ENCODE measurements around the gene ARL6IP1. TPM values are rescaled to one million over a fixed set of nuclear protein-coding genes. Genes with fewer than 3 reads are reported as not detected.

Gene ARL6IP1
- total and polyA plus RNA-seq, 4 donors = 99.0 to 260 (median 184) TPM

- Histone ChIP-seq H3K9ac (ENCODE audit: low read depth in 1 of 2, low read length in 2 of 2) (no peak overlapping the region), H3K27ac (ENCODE audit: low read depth in 1 of 2, low read length in 2 of 2) (no peak overlapping the region), H3K4me3 (ENCODE audit: low read depth in 1 of 3, low read length in 3 of 3) (no peak overlapping the region), H3K4me1 (ENCODE audit: control insufficient read depth in 4 of 4, insufficient read depth in 4 of 4, low read length in 3 of 4) (no peaks in the 10 kb centered on the region), H3K9me3 (ENCODE audit: control insufficient read depth in 4 of 4, low read length in 3 of 4) (no peaks in the 10 kb centered on the region), H3K27me3 (ENCODE audit: control insufficient read depth in 4 of 4, insufficient read depth in 4 of 4, low read length in 3 of 4) (no peaks in the 10 kb centered on the region), H3K36me3 (ENCODE audit: control insufficient read depth in 4 of 4, insufficient read depth in 3 of 4, low read depth in 1 of 4, low read length in 3 of 4) (peaks cover 16 to 96% (median 84%) of the 10 kb centered on the region in 4 donors)
- no peak for DNase-seq (ENCODE audit: low spot score)
- no peak for TF ChIP-seq JUND (IDR thresholded peaks at IDR 0.05)
- TF ChIP-seq NR2F2 (IDR thresholded peaks at IDR 0.05) = no peak
- no peak for TF ChIP-seq EGR1 (IDR thresholded peaks at IDR 0.05; ENCODE audit: low read depth in 2 of 2)
- TF ChIP-seq RXRA (IDR thresholded peaks at IDR 0.05) = no peak
- 91% methylated on average over 9 of the region's 9 CpGs for WGBS
These were observed 32.6 kb upstream of the ARL6IP1 start for GRCh38 chr16:18833707-18834505.

- Histone ChIP-seq H3K9ac (ENCODE audit: low read depth in 1 of 2, low read length in 2 of 2) (no peak overlapping the region), H3K4me3 (ENCODE audit: low read depth in 1 of 3, low read length in 3 of 3) (no peak overlapping the region), H3K27me3 (ENCODE audit: control insufficient read depth in 4 of 4, insufficient read depth in 4 of 4, low read length in 3 of 4) (no peaks in the 10 kb centered on the region), H3K36me3 (ENCODE audit: control insufficient read depth in 4 of 4, insufficient read depth in 3 of 4, low read depth in 1 of 4, low read length in 3 of 4) (peaks cover 16 to 94% (median 77%) of the 10 kb centered on the region in 4 donors), H3K4me1 (ENCODE audit: control insufficient read depth in 4 of 4, insufficient read depth in 4 of 4, low read length in 3 of 4) (peaks cover 0 to 3% (median 0%) of the 10 kb centered on the region in 4 donors), H3K9me3 (ENCODE audit: control insufficient read depth in 4 of 4, low read length in 3 of 4) (no peaks in the 10 kb centered on the region), H3K27ac (ENCODE audit: low read depth in 1 of 2, low read length in 2 of 2) (no peak overlapping the region)
- DNase-seq (ENCODE audit: low spot score) = no peak
- 96% methylated on average over 8 of the region's 8 CpGs for WGBS
- no peak for TF ChIP-seq MAX (IDR thresholded peaks at IDR 0.05)
- no peak for TF ChIP-seq HNF4A (conservative IDR thresholded peaks at IDR 0.05)
- TF ChIP-seq HNF4G (IDR thresholded peaks at IDR 0.05) = no peak
- no peak for TF ChIP-seq FOXA2 (IDR thresholded peaks at IDR 0.05)
- no peak for TF ChIP-seq RAD21 (IDR thresholded peaks at IDR 0.05)
- TF ChIP-seq YY1 (IDR thresholded peaks at IDR 0.05) = no peak
- no peak for TF ChIP-seq EGR1 (IDR thresholded peaks at IDR 0.05; ENCODE audit: low read depth in 2 of 2)
These were observed 31.3 kb upstream of the ARL6IP1 start for GRCh38 chr16:18832613-18833012.

GRCh38 chr16:18832006-18832405, 30.7 kb upstream of the ARL6IP1 start:
- TF ChIP-seq NR2F2 (IDR thresholded peaks at IDR 0.05) (no peak), MAX (IDR thresholded peaks at IDR 0.05) (no peak), TAF1 (conservative IDR thresholded peaks at IDR 0.05) (no peak), HNF4G (IDR thresholded peaks at IDR 0.05) (no peak), FOXA2 (IDR thresholded peaks at IDR 0.05) (no peak), HNF4A (conservative IDR thresholded peaks at IDR 0.05) (no peak)
- no peaks in the 10 kb centered on the region for H3K9me3 ChIP-seq (ENCODE audit: control insufficient read depth in 4 of 4, low read length in 3 of 4)
- WGBS = 92% methylated on average over 2 of the region's 2 CpGs
- no peak for DNase-seq (ENCODE audit: low spot score)
- H3K4me1 ChIP-seq (ENCODE audit: control insufficient read depth in 4 of 4, insufficient read depth in 4 of 4, low read length in 3 of 4) = peaks cover 0 to 3% (median 0%) of the 10 kb centered on the region in 4 donors
- H3K4me3 ChIP-seq (ENCODE audit: low read depth in 1 of 3, low read length in 3 of 3) = no peak overlapping the region
- H3K9ac ChIP-seq (ENCODE audit: low read depth in 1 of 2, low read length in 2 of 2) = no peak overlapping the region
- no peak overlapping the region for H3K27ac ChIP-seq (ENCODE audit: low read depth in 1 of 2, low read length in 2 of 2)
- peaks cover 12 to 88% (median 71%) of the 10 kb centered on the region in 4 donors for H3K36me3 ChIP-seq (ENCODE audit: control insufficient read depth in 4 of 4, insufficient read depth in 3 of 4, low read depth in 1 of 4, low read length in 3 of 4)
- no peaks in the 10 kb centered on the region for H3K27me3 ChIP-seq (ENCODE audit: control insufficient read depth in 4 of 4, insufficient read depth in 4 of 4, low read length in 3 of 4)

GRCh38 chr16:18829251-18829650, 27.9 kb upstream of the ARL6IP1 start:
- WGBS = 97% methylated on average over 6 of the region's 6 CpGs
- TF ChIP-seq CTCF (IDR thresholded peaks at IDR 0.05; ENCODE audit: low read depth, low read length, missing input control) = no peak
- TF ChIP-seq MAX (IDR thresholded peaks at IDR 0.05) = no peak
- no peak for TF ChIP-seq FOXA1 (IDR thresholded peaks at IDR 0.05)
- TF ChIP-seq RXRA (IDR thresholded peaks at IDR 0.05) = no peak
- no peak for TF ChIP-seq REST (IDR thresholded peaks at IDR 0.05)
- H3K9me3 ChIP-seq (ENCODE audit: control insufficient read depth in 4 of 4, low read length in 3 of 4) = no peaks in the 10 kb centered on the region
- peaks cover 6 to 61% (median 46%) of the 10 kb centered on the region in 4 donors for H3K36me3 ChIP-seq (ENCODE audit: control insufficient read depth in 4 of 4, insufficient read depth in 3 of 4, low read depth in 1 of 4, low read length in 3 of 4)
- no peak for DNase-seq (ENCODE audit: low spot score)
- H3K4me3 ChIP-seq (ENCODE audit: low read depth in 1 of 3, low read length in 3 of 3) = no peak overlapping the region
- H3K27me3 ChIP-seq (ENCODE audit: control insufficient read depth in 4 of 4, insufficient read depth in 4 of 4, low read length in 3 of 4) = no peaks in the 10 kb centered on the region
- H3K9ac ChIP-seq (ENCODE audit: low read depth in 1 of 2, low read length in 2 of 2) = no peak overlapping the region
- peaks cover 0 to 3% (median 0%) of the 10 kb centered on the region in 4 donors for H3K4me1 ChIP-seq (ENCODE audit: control insufficient read depth in 4 of 4, insufficient read depth in 4 of 4, low read length in 3 of 4)
- H3K27ac ChIP-seq (ENCODE audit: low read depth in 1 of 2, low read length in 2 of 2) = no peak overlapping the region

All from liver (tissue), 9 donors.